ENCODE results near the gene TSPAN32. TPM values are rescaled to one million over a fixed set of nuclear protein-coding genes. Genes with fewer than 3 reads are reported as not detected.

Gene TSPAN32
- total RNA-seq, 1 donor from 2014 or later: 1.2 TPM

- DNase-seq: no peak
Measured at GRCh38 chr11:2304506-2305139, 2.8 kb downstream of the TSPAN32 start.

- DNase-seq: peak; percentile 59
Measured at GRCh38 chr11:2305140-2305778, 3.4 kb downstream of the TSPAN32 start.

GRCh38 chr11:2305788-2306451 lies 4.1 kb downstream of the TSPAN32 start:
- peak; percentile 95 for DNase-seq

DNA sequence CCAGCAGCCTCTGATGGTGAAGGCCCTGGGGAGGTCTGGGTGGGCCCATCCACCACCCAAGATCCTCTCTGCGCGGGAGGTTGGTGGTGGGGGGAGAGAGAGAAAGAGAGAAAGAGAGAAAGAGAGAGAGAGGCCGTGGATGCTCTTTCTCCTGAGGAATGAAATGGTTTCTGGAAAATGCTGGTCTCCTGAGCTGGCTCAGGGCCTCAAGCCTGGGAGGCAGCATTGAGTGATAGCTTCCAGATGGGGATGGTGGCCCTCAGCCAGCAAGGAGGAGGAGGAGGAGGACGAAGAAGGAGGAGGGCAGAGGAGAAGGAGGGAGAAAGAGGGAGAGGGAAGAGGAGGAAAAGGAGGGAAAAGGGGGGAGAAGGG lies 4.6 kb downstream of the TSPAN32 start:
- DNase-seq: peak; percentile 88

DNA sequence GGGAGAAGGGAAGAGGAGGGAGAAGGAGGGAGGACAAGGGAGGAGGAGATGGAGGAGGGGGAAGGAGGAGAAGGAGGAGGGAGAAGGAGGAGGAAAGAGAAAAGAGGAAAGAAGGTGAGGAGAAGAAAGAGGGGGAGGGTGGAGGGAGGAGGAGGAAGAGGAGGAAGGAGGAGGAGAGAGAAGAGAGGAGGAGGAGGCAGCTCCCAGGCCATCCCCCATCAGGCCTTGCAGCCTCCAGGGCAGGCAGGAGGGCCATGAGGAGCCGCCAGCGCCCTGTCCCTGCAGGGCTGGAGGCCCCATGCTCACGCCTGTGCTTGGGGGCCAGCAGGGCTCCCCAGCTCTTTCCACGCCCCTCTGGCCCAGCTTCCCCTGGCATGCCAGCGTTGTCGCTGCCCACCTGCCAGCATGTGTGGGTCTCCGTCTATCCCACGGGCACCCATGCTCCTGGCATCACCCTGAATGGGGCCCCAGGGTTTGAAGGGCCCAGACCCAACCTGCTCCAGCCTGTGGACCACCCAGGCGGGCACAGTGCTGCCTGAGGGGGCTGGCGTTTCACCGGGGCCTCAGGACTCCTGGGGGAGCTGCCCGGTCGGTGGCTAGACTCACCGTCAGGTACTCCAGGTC lies 5.2 kb downstream of the TSPAN32 start:
- DNase-seq: peak; percentile 35

GRCh38 chr11:2307501-2308331 lies 5.9 kb downstream of the TSPAN32 start:
- DNase-seq: no peak

DNA sequence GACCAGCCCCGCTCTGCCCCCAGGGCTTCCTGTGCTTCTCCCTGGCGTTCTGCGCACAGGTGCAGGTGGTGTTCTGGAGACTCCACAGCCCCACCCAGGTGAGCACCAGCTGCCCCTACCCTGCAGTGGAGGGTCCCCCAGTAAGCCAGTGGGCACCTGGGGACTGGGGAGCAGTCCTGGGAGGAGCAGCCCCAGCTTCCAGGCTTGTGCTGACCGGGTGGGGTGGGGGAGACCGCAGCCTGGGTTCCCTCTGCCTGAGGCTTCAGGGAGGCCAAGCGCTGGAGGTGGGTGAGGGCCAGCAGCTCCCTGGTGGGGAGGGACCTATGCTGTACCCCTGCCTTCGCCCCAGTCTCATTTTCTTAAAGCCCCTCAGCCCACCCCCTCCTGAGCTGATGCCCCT lies 6.9 kb downstream of the TSPAN32 start:
- no peak for DNase-seq

DNA sequence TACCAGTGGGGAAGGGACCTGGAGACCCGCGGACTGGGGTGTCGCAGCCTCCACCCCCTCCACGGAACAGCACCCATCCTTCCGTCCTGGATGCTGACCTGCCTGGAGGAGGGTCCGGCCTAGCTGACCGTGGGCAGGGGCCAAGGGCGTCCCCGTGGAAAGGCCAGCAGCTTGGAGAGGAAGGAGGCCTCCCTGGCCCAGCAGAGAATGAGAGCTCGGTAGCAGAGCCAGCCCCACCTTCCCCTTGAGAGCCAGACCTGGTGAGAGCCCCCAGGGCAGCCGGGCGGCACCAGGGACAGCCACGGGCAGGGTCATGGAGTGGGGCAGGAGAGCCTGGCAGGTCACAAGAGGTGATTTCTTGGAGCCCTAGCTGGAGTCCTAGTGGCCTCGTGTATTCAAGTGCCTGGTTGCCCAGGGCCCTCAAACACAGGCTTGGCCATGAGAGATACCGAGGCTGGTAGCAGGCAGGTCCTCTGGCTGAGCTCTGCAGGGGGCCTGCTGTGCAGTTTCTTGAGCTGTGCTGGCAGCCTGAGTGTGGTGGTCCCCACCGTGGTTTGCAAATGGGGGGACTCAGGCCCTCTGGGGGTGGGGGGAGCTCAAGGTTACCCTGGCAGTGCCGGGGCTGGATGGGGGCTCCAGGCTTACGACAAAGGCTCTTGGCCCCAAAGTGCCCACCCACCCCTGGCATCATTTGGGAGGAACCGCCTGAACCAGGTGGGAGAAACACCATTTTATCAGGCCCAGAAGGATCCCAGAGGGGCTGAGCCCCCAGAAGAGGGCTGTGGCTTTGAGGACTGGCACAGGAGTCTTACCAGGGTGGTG lies 7.6 kb downstream of the TSPAN32 start:
- DNase-seq: no peak

- DNase-seq: no peak
Measured at GRCh38 chr11:2310073-2310785, 8.4 kb downstream of the TSPAN32 start.

DNA sequence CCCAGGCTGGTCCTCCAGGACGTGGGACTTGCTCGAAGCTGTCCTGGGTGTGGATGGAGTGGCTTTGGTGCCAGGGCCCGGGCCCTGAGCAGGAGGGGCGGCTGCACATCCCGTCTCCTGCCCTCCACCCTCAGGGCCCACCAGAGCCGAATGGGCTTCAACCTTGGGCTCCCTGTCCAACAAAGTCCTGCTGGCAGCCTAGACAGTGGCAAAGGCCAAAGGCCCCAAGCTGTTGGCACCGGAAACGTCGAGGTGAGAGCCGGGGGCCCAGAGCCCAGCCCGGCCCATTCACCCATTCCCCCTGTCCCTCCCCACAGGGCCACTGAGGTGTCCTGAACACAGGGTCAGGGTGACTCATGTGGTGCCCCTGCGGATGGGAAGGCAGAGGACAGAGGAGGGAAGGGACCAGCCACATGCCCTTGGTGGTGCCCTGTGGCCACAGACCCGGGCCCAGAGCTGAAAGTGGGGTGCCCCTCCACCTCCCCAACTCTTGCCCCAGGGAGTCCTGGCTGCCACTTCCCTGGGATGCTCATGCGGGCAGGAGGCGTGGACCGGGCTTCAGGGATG lies 9.1 kb downstream of the TSPAN32 start:
- no peak for DNase-seq

- DNase-seq: no peak
Measured at GRCh38 chr11:2311353-2312133, 9.7 kb downstream of the TSPAN32 start.

GRCh38 chr11:2312232-2313042 lies 10.6 kb downstream of the TSPAN32 start:
- DNase-seq: no peak

DNA sequence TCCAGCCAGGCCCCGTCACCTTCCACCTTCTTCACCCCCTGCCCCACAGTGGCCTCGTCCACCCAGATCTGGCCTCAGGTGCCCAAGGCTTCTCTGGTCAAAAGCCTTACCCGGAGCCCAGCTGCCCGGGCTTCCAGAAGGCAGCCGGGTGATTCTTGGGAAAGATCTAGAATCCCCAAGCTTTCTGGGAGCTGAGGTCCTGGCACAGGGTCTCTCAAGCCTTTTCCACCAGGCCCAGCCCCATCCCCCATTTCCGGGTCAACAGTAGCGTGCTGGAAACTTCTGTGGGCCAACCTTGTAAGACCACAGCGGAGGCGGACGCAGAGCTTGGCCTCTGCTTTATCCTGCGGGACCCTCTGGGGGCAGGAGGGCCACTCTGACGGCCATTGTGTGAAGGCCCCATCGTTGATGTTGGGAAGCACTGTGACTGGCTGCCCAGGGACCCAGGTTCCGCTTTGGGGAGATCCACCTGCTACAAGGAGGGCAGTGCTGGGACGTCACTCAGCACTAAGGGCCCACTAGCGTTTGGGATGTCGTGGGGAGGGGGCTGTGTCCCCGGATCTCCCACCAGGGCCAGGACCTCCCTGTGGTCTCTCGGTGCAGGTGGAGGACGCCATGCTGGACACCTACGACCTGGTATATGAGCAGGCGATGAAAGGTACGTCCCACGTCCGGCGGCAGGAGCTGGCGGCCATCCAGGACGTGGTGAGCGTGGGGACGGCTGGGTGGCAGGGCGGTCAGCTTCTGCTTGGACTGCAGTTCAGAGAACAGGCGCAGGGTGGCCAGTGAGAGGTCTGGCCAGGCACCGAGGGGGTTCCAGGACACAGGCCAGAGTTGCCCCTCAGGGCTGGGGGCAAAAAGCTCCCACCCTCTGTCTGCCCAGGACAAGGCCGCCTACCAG lies 11.5 kb downstream of the TSPAN32 start:
- no peak for DNase-seq

DNA sequence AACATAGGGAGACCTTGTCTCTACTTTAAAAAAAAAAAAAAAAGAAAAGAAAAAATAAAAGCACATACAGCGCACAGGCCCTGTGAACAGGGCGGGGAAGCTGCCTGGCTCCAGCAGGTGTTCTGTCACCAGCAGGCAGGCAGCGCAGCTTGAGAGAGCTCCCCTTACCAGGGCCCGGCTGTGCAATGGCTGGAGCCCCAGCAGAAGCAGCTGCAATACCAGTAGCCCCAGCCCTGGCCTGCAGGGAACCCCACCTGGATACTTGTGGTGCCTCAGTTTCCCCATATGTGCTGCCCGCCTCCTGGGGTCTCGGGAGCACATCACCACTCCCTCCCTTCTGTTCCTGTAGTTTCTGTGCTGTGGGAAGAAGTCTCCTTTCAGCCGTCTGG lies 12.3 kb downstream of the TSPAN32 start:
- DNase-seq: no peak

DNA sequence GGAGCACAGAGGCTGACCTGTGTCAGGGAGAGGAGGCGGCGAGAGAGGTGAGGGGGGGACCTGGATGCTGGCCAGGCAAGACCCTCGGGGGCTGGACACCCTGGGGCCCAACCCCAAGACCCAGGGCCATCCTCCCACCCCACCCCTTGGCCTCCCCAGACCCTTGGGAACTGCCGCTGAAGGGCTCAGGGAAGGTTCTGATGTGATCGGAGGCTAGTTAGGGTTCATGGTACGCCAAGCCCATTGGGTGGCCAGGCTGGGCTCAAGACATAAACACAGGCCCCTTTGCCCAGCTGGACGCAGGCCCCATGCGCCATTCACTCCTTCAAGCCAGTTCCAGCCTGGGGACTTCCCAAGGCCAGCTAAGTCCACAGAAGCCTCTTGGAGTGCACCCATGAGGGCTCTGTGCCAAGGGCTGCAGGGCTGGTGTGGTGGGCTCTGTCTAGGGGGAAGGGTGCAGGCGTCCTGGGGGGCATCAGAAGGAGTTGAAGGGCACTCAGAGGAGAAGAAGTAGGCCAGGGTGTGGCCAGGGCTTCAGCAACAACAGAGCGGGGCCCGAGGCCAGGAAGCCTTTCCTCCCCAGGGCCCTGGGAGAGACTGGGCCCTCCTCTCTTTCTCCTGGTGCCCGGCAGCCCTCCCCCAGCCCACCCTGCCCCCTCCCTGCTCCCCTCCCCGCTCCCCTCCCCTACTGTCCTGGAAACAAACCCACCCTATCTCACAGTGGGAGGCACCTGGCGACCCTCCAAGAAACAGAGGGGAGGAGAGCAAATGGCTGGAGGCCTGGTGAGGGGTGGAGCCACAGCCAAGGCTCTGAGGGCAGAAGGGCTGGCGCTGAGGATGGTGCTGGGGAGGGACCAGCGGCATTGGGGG lies 12.9 kb downstream of the TSPAN32 start:
- peak; percentile 89 for DNase-seq

DNA sequence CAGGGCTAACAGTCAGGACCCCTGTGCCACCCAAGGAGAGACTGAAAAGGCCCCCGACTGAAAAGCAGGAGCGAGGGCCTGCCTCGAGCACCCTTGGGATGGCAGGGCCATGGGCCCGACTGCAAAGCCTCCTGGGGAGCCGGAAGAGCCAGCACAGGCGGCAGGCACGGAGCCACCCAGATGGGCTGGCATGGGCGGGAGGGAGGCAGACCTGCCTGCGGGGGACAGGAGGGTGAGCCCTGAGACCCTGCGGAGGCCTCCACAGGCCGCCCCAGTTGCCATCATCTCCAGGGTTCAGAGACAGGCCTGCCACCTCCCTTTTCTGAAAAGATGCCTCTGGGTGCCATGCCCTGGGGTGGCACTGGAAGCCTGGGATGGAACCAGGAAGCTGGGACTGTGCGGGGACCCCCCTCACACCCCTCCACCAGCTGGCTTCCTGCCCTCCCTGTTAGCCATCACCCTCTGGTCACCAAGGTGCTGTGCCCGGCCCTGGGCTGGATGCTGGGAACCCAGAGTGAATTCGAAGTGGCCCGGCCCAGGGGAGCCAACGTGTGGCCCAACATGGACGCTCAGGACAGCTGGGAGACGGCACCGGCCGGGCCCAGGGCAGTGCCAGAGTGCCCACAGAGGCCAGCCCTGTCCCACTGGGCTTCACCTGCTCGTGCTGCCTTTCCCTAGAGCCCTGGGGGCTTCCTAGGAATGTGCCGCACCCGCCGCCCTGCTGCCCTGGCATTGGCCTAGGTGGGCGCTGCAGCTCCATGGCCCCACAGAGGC lies 13.8 kb downstream of the TSPAN32 start:
- no peak for DNase-seq
